CD4-positive, alpha-beta T cell treated with Interleukin-6 for 4 hours (primary cell): ENCODE results near the gene SLC39A11.
"Not testable (repeated sequence)": the region's sequence is repeated elsewhere in the genome, so short reads cannot be mapped to it uniquely, and the experiment has no call there.

Experiments
- DNase-seq: peaks from one replicate; pipeline ENCODE4 v3.0.0-alpha.2; 2020; ENCODE audit warnings: mixed read lengths

The SLC39A11 gene

GRCh38 chr17:72726936-72727335, 365.6 kb downstream of the SLC39A11 start:
- DNase-seq, result peak; percentile 60

GRCh38 chr17:72725433-72726068, 366.9 kb downstream of the SLC39A11 start:
- DNase-seq, result peak; percentile 64

DNA sequence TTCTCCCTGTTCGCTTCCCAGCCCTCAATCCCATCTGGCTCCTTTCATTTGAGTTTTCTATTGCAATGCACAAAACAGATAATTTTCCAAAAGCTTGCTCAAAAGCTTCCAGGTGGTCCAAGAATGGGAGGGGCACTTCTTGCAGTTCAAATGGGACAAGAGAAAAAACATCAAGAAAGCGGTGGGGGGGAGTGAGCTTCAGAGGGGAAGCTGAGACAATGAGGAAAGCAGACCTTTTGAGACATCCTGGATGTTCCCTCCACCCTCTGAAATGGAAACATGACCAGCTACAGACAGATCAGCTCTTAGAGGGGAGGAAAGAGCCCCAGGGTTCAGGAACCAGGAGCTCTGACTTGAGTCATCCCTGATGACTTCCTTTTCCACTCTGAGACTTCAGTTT, 368.2 kb downstream of the SLC39A11 start:
- no peak for DNase-seq

DNA sequence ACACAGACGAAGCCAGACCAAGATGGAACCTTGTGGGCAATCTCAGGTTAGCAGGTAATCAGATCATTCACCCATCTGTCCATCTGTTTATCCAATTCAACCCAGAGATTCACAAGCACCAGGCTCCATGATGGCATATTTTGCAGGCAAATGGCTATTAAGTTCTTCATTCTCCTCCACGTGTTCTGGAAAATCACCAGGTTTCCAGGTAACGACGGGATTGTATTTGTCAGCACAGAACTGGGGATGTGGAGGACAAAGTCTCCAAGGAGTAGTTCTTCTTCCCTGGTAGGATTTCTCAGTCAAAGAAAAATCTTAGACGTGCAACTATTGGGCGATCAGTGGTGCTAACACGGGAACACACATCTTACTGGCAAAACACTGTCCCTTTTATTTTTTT, 368.8 kb downstream of the SLC39A11 start:
- DNase-seq, result no peak

DNA sequence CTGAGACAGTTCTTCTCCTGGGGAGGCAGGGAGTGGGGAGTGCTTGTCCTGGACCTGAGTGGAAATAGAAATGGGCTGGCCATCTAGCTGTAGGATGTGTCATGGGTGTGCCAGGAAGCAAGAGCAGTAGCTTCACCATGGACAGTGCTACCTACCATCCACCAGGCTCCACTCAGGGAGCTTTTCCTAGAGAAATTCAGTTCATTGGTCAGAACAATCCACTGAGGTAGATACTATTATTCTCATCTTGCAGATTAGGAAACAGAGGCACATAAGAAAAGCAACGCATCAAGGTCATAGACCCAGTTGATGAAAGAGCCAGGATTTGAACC, 372.0 kb downstream of the SLC39A11 start:
- DNase-seq, result no peak

GRCh38 chr17:72719578-72720493, 372.7 kb downstream of the SLC39A11 start:
- DNase-seq, result peak; percentile 63

GRCh38 chr17:72719206-72719577, 373.3 kb downstream of the SLC39A11 start:
- DNase-seq, result no peak

GRCh38 chr17:72717676-72718075, 374.8 kb downstream of the SLC39A11 start:
- DNase-seq, result no peak

DNA sequence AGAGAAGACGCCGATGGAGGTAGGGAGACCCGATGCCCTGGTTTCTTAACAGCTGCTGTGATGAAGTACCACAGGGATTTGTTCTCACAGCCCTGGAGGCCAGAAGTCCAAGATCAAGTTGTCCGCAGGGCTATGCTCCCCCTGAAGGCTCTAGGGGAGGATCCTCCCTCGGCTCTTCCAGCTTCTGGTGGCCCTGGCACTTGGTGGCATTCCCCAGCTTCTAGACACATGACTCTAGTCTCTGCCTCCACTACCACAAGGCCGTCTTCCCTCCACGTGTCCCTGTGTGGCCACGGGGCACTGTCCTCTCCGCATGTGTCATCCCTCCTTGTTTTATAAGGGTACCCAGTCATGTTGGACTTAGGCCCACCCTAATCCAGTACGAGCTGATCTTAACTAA, 375.2 kb downstream of the SLC39A11 start:
- no peak for DNase-seq

DNA sequence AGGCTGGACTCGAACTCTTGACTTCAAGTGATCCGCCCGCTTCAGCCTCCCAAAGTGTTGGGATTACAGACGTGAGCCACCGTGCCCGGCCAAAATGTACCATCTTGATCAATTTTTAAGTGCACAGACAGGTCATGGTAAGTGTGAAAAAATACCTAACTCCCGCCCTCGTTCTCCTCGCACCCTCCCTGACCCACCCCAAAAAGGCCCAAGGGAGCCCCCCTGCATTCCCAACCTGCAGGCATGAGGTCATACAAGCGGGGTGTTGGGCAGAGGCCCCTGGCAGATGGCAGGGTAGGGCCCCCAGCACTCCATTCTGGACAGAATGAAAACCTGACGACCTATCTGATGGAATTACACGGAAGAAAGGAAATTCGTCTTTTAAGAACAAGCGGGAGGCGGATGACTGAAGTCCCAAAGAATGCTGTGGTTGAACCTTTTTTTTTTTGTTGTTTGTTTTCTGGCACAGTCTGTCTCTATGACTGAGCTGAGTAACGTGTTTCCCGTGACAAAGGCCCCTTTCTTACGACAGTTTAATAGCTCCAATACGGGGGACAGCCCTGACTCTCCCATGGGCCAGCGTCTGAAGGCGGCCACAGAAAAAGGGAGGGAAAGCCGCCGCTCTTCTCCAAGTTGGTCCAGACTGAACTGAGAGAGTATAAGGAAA, 376.4 kb downstream of the SLC39A11 start:
- DNase-seq, result no peak

DNA sequence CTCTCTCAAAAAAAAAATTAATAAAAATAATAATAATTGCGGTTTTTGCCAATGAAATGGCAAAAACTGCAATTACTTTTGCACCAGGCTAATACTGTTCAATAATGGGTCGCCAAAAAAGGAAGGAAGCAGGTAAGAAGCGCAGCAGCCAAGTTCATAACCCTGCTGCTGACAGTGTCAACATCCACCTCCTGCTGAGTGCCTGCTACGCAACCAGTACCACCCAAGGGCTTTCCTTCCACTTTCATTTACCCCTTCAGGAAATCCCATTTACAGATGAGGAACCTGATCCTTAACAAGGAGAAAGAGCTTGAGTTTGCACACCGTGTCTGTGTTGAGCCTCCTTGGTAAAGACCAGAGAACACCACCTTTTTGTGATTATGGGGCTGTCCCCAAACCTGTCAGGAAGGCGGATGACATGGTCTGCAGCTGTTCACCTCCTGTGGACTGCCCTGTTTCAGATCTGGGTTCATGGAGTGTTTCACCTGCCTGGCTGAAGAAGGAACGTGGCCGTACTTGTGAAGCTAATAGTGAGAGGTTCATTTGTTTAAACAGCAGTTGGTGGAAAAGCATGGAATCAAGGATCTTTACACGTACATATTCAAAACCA, 378.0 kb downstream of the SLC39A11 start:
- DNase-seq, result no peak

GRCh38 chr17:72713701-72714100, 378.8 kb downstream of the SLC39A11 start:
- no peak for DNase-seq

GRCh38 chr17:72711521-72712310, 380.8 kb downstream of the SLC39A11 start:
- no peak for DNase-seq

DNA sequence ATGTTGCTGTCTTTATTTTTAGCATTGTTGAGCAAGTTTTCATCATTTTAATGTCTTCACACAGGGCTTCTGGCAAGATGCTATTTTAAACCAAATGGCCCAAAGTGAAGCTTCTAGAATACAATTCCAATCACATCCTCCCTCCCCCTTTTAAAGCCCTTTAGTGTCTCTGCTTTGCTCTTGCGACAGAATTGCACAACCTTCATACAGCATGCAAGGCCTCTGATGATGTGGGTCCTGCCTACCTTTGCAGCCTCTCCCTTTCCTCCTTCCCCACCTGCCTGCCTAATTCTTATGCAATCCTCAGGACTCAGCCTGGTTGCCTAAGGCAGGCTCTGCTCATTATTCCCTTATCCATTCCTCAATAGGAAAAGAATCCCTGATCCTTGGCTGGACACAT, 381.7 kb downstream of the SLC39A11 start:
- DNase-seq, result no peak

DNA sequence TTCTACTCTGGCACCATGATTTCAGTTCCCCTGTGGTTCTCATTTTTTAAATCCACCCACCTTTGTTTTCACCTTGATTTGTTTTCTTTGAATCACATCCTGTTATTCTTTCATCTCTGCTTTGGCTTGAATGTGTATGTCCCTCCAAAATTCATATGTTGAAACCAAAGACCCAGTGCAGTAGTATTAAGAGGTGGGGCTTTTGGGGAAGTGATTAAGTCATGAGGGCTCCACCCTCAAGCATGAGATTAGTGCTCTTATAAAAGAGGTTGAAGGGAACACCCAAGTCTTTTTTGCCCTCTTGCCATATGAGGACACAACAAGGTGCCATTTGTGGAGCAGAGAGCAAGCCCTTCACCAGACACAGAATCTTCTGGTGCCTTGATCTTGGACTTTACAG, 382.3 kb downstream of the SLC39A11 start:
- DNase-seq, result no peak

DNA sequence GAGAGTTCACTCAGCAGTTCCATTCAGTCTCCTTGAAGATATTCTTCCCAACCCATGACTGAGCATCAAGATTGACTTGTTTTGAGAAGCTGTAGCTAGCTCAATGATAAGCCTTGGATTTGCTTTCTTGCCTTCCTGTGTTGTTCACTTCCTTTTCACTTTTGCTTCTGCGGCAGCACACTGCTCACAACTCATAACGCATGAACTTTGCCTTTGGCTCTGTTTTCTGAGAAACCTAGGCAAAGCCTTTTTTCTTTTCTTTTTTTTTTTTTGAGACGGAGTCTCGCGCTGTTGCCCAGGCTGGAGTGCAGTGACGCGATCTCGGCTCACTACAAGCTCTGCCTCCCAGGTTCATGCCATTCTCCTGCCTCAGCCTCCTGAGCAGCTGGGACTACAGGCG, 383.8 kb downstream of the SLC39A11 start:
- DNase-seq, result not testable (repeated sequence)

DNA sequence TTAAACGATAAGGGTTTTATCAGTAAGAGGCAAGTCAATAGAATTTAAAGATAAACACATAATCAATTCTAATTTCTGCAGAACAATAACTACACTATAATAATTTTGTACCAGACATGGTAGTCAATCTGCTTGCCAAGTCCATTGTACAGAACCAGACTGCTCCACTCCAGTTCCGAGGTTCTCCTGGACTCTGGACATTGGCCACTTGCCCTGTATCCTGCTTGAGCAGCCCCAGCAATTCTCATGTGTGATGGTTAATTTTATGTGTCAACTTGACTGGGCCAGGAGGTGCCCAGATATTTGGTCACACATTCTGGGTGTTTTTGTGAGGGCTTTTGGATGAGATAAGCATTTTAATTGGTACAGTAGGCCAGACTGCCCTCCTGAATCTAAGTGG, 384.6 kb downstream of the SLC39A11 start:
- DNase-seq, result no peak

DNA sequence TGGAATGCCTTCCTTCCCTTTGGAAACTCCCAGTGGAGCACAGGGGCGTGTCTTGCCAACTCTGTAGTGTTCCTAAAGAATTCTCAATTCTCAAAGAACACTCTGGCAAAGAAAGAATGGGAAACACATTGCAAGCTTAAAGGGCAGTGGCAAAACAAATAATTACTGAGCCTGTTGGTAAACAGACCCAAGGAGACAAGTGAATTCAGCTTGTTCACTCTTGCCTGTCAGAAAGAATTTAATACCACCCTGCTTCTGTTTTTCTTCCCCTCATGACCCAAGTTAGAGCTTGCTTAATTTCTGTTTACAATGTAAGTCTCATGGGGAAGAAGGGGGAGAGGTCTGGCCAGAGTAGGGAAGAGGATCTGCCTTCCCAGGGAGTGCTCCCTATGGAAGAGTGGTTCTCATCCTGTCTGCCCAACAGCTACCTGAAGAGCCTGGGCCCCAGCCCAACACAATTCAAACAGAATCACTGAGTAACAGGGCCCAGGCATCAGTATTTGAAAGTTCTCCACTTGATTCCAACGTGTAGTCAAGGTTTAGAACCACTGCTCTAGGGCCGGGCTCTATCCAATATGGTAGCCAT, 386.0 kb downstream of the SLC39A11 start:
- no peak for DNase-seq

- DNase-seq, result no peak
Measured at GRCh38 chr17:72705905-72706395, 386.5 kb downstream of the SLC39A11 start.

GRCh38 chr17:72702998-72703397, 389.5 kb downstream of the SLC39A11 start:
- DNase-seq, result no peak

DNA sequence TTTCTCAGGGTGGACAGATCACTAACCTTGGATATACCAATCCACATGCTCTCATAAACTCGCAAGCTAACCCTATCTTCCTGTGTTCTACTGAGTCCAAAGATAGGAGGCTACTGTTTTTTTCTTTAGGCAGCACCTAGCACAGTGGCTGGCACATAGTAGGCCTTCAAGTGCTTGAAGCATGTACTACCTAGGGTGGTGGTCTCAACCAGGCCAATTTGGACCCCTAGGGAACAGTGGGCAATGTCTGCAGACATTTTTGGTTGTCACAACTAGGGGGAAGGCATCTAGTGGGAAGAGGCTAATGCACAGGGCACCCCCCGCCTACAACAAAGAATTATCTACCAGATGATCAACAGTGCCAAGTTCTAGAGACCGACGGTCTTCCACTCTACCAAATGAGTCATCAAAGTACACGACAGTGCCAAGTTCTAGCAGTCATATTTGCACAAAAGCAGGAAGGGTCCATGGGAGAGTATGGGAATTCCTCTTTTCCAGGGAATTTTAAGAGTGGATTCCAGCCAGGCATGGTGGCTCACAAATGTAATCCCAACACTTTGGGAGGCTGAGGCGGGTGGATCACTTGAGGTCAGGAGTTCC, 390.3 kb downstream of the SLC39A11 start:
- no peak for DNase-seq

GRCh38 chr17:72700226-72700625, 392.3 kb downstream of the SLC39A11 start:
- DNase-seq, result no peak
